A549 (cell line): ENCODE measurements around the gene DYNC1H1. TPM values are rescaled to one million over a fixed set of nuclear protein-coding genes. Genes with fewer than 3 reads are reported as not detected.
"Not testable (repeated sequence)": the region's sequence is repeated elsewhere in the genome, so short reads cannot be mapped to it uniquely, and the experiment has no call there.

Experiments
- ATAC-seq, 2 experiments: fragments of 200-7000 bp in 1 of 2; fragments of >200 bp in 1 of 2; cut with Nextera tagmentation in 1 of 2; cut with Tn5 transposase in 1 of 2; 3 replicates each; pipeline versions ENCODE4 v1.8.0 to v1.9.1; 2018 to 2020; ENCODE audit warnings: mild to moderate bottlenecking in 1 of 2, moderate library complexity in 1 of 2
- CTCF ChIA-PET: fragments of 300-600 bp; sonication (Branson Sonifier 250); formaldehyde crosslinking; extraction: SDS; loops from one replicate; lab custom pipeline; 2021; ENCODE audit warnings: antibody characterized with exemption, inconsistent platforms; lab: Yijun Ruan, JAX
- POLR2A ChIA-PET: fragments of 350-600 bp; formaldehyde crosslinking; extraction: SDS; loops from one replicate; lab custom pipeline; 2021; ENCODE audit warnings: antibody characterized with exemption, inconsistent platforms; lab: Yijun Ruan, JAX
- DNase-seq, 2 experiments: peaks; one replicate each; pipeline versions ENCODE4 v3.0.0 to v3.0.0-alpha.2; 2011 to 2016; ENCODE audit warnings: low read depth in 1 of 2, low spot score in 1 of 2
- FAIRE-seq: peaks from 2 replicates; lab custom pipeline; 2011; peaks lifted over from hg19 to GRCh38; lab: Jason Lieb, UNC
- H3K27ac ChIP-seq, 2 experiments: fragments of >200 bp; sonication (Bioruptor Twin); formaldehyde crosslinking; 3 replicates each; pipeline ENCODE4 v1.5.1; 2016 to 2017
- H3K4me1 ChIP-seq: fragments of >200 bp; sonication (Bioruptor Twin); formaldehyde crosslinking; 3 replicates; pipeline ENCODE4 v1.6.1; 2016
- H3K4me2 ChIP-seq: fragments of >200 bp; sonication (Bioruptor Twin); formaldehyde crosslinking; 3 replicates; pipeline ENCODE4 v1.6.1; 2016
- H3K4me3 ChIP-seq: fragments of >200 bp; sonication (Bioruptor Twin); formaldehyde crosslinking; 3 replicates; pipeline ENCODE4 v1.5.1; 2016
- H3K9me3 ChIP-seq: fragments of >200 bp; sonication (Bioruptor Twin); formaldehyde crosslinking; 3 replicates; pipeline ENCODE4 v1.6.1; 2016
- CBX2 ChIP-seq: fragments of 200-600 bp; sonication (generic); IDR thresholded peaks from 2 replicates; pipeline ENCODE4 v1.6.1; 2016; ENCODE audit warnings: low read depth, mild to moderate bottlenecking, borderline replicate concordance
- CBX8 ChIP-seq: fragments of 200-600 bp; sonication (generic); IDR thresholded peaks from 2 replicates; pipeline ENCODE4 v1.6.1; 2016
- CHD2 ChIP-seq: fragments of 150-350 bp; IDR thresholded peaks from 2 replicates; pipeline ENCODE4 v1.6.1; 2014; ENCODE audit warnings: low read length; ENCODE audit not compliant: partially characterized antibody
- CTCF ChIP-seq: fragments of >200 bp; sonication (Bioruptor Twin); formaldehyde crosslinking; IDR thresholded peaks from 3 replicates; pipeline ENCODE4 v1.5.1; 2016
- EHF ChIP-seq: fragments of 250-450 bp; sonication (Bioruptor Pico); IDR thresholded peaks from 2 replicates; pipeline ENCODE4 v1.5.0; 2020; ENCODE audit warnings: mild to moderate bottlenecking
- ELK1 ChIP-seq: fragments of 150-350 bp; IDR thresholded peaks from 2 replicates; pipeline ENCODE4 v1.6.1; 2014; ENCODE audit warnings: low read depth, mild to moderate bottlenecking, low read length
- EP300 ChIP-seq, 2 experiments: fragments of >200 bp; sonication (Bioruptor Twin); formaldehyde crosslinking; IDR thresholded peaks; 2 replicates in 1 of 2; 3 replicates in 1 of 2; pipeline ENCODE4 v1.6.1; 2016 to 2017
- FOSL2 ChIP-seq, 2 experiments: fragments of 450-650 bp in 1 of 2; fragments of >200 bp in 1 of 2; sonication (Bioruptor Twin) in 1 of 2; formaldehyde crosslinking; IDR thresholded peaks; 2 replicates each; pipeline versions ENCODE4 v1.5.0 to v1.6.1; 2016 to 2020; ENCODE audit warnings: mild to moderate bottlenecking in 1 of 2, moderate library complexity in 1 of 2
- GATA3 ChIP-seq: IDR thresholded peaks from 2 replicates; pipeline ENCODE4 v1.6.1; 2012; ENCODE audit warnings: borderline replicate concordance
- HDAC2 ChIP-seq: fragments of 200-600 bp; sonication (generic); IDR thresholded peaks from 2 replicates; pipeline ENCODE4 v1.6.1; 2016
- HES2 ChIP-seq: fragments of >200 bp; sonication (Bioruptor Twin); formaldehyde crosslinking; IDR thresholded peaks from 2 replicates; pipeline ENCODE4 v1.6.1; 2016
- HEYL ChIP-seq: fragments of 250-450 bp; sonication (Bioruptor Pico); IDR thresholded peaks from 2 replicates; pipeline ENCODE4 v1.8.0; 2021; ENCODE audit warnings: mild to moderate bottlenecking, moderate library complexity
- HMGXB4 ChIP-seq: fragments of 250-450 bp; sonication (Bioruptor Pico); IDR thresholded peaks from 2 replicates; pipeline ENCODE4 v1.5.0; 2021; ENCODE audit warnings: mild to moderate bottlenecking, moderate library complexity, borderline replicate concordance
- HOXB5 ChIP-seq: fragments of 250-450 bp; sonication (Bioruptor Pico); IDR thresholded peaks from 2 replicates; pipeline ENCODE4 v1.5.0; 2020; ENCODE audit warnings: mild to moderate bottlenecking, moderate library complexity
- JUN ChIP-seq, 2 experiments: fragments of >200 bp; sonication (Bioruptor Twin); formaldehyde crosslinking; IDR thresholded peaks; 2 replicates in 1 of 2; 3 replicates in 1 of 2; pipeline ENCODE4 v1.6.1; 2016 to 2017
- JUNB ChIP-seq: fragments of >200 bp; sonication (Bioruptor Twin); formaldehyde crosslinking; IDR thresholded peaks from 2 replicates; pipeline ENCODE4 v1.6.1; 2016
- KDM1A ChIP-seq: fragments of 200-600 bp; sonication (generic); IDR thresholded peaks from 2 replicates; pipeline ENCODE4 v1.6.1; 2016; ENCODE audit warnings: low read depth, mild to moderate bottlenecking
- KDM5A ChIP-seq: fragments of 200-600 bp; sonication (generic); IDR thresholded peaks from 2 replicates; pipeline ENCODE4 v1.6.1; 2016; ENCODE audit warnings: antibody characterized with exemption, mild to moderate bottlenecking
- MAFK ChIP-seq: fragments of 450-650 bp; IDR thresholded peaks from 2 replicates; pipeline ENCODE4 v1.6.1; 2014; ENCODE audit not compliant: partially characterized antibody
- MAX ChIP-seq: IDR thresholded peaks from 2 replicates; pipeline ENCODE4 v1.6.1; 2012
- NFE2L2 ChIP-seq: fragments of 150-350 bp; conservative IDR thresholded peaks from 2 replicates; pipeline ENCODE4 v1.6.1; 2014; ENCODE audit warnings: low read length
- NR3C1 ChIP-seq: fragments of >200 bp; sonication (Bioruptor Twin); formaldehyde crosslinking; IDR thresholded peaks from 3 replicates; pipeline ENCODE4 v1.6.1; 2017
- PBX3 ChIP-seq: IDR thresholded peaks from 2 replicates; pipeline ENCODE4 v1.6.1; 2012
- POLR2AphosphoS2 ChIP-seq: conservative IDR thresholded peaks from 2 replicates; pipeline ENCODE4 v1.6.1; 2012; ENCODE audit warnings: low read length, improper control_type of control experiment, inconsistent platforms
- SMC3 ChIP-seq: fragments of >200 bp; sonication (Bioruptor Twin); formaldehyde crosslinking; IDR thresholded peaks from 3 replicates; pipeline ENCODE4 v1.6.1; 2018; ENCODE audit warnings: inconsistent platforms
- SREBF2 ChIP-seq: fragments of 450-650 bp; IDR thresholded peaks from 2 replicates; pipeline ENCODE4 v1.6.1; 2014; ENCODE audit warnings: mild to moderate bottlenecking, moderate library complexity
- TFCP2L1 ChIP-seq: fragments of 250-450 bp; sonication (Bioruptor Pico); IDR thresholded peaks from 2 replicates; pipeline ENCODE4 v1.5.0; 2021; ENCODE audit warnings: mild to moderate bottlenecking
- USF2 ChIP-seq: fragments of 450-650 bp; IDR thresholded peaks from 2 replicates; pipeline ENCODE4 v1.6.1; 2014; ENCODE audit warnings: antibody characterized with exemption
- ZC3H11A ChIP-seq: fragments of 450-650 bp; IDR thresholded peaks from 2 replicates; pipeline ENCODE4 v1.6.1; 2014; ENCODE audit warnings: antibody characterized with exemption, mild to moderate bottlenecking
- ZFP36 ChIP-seq: fragments of 450-650 bp; IDR thresholded peaks from 2 replicates; pipeline ENCODE4 v1.6.1; 2014; ENCODE audit warnings: borderline replicate concordance; ENCODE audit not compliant: partially characterized antibody
- WGBS: methylation state at CpG from one replicate; pipeline ENCODE4 v1.1.6; 2017; ENCODE audit errors: missing lambda C conversion rate; 5-methylcytosine and 5-hydroxymethylcytosine counted together
- polyA plus RNA-seq, 4 experiments: library from polyadenylated mRNA; depleted of rRNA in 3 of 4; stranded (reverse); fragments of >200 nt; fragmentation: RNase III in 1 of 4; extraction: RNeasy Plus Mini Kit Qiagen cat#74134 plus additional on column Dnase treatment in 1 of 4; gene quantifications; 2 replicates in 3 of 4; 3 replicates in 1 of 4; pipeline ENCODE4 v1.2.3, GENCODE V29; 2011 to 2017

Gene DYNC1H1
- polyA plus RNA-seq, 2 of the 4 experiments (the other 2 are of a cell fraction), result 177 to 187 TPM

- Histone ChIP-seq H3K4me1 (peaks cover 51% of the 10 kb centered on the region), H3K4me3 (peak overlapping the region; percentile 17; the same call in 1 of the 3 replicates), H3K27ac (peak overlapping the region; percentile 50 to 70; a peak in 5 of 6 replicates)
- ATAC-seq (peak; percentile 89 to 94), FAIRE-seq (peak; percentile 49)
- WGBS, result 3% methylated on average over 2 of the region's 2 CpGs
- no peak for TF ChIP-seq HES2
- no peak for TF ChIP-seq CBX2
- no peak for TF ChIP-seq HEYL
- TF ChIP-seq MAX, result peak; percentile 77
- TF ChIP-seq ZFP36, result no peak
- TF ChIP-seq MAFK, result no peak
- TF ChIP-seq KDM1A, result no peak
- no peak for TF ChIP-seq ZC3H11A
- no peak for TF ChIP-seq NFE2L2
- no peak for TF ChIP-seq EHF (CRISPR knock-in tag)
- TF ChIP-seq ELK1, result no peak
- TF ChIP-seq JUN (IDR thresholded peaks at IDR 0.05), result peak in 1 of 2 experiments; percentile 39; a peak in 1 of 5 replicates
- TF ChIP-seq NR3C1, result no peak
- peak; percentile 58 for TF ChIP-seq JUNB
- peak; percentile 59; the same call in 1 of the 2 replicates for TF ChIP-seq GATA3
- no peak for TF ChIP-seq KDM5A
- no peak for TF ChIP-seq CTCF
- TF ChIP-seq TFCP2L1 (CRISPR knock-in tag), result no peak
- no peak for TF ChIP-seq SMC3
- no peak for TF ChIP-seq EP300 (IDR thresholded peaks at IDR 0.05)
- TF ChIP-seq USF2, result no peak
- TF ChIP-seq PBX3, result no peak
- peak; percentile 75 for TF ChIP-seq FOSL2 (IDR thresholded peaks at IDR 0.05)
- TF ChIP-seq FOSL2 (CRISPR knock-in tag; IDR thresholded peaks at IDR 0.05), result peak; percentile 85
- TF ChIP-seq HOXB5, result no peak
- TF ChIP-seq, all 56 proteins: peak for 5
- Histone ChIP-seq H3K4me2 (peak overlapping the region; percentile 62), H3K9me3 (no peaks in the 10 kb centered on the region)
- ChIA-PET CTCF (interaction anchor here (0.6 to 1.7 kb wide), 4 partner anchors 9 to 210 kb away, joined by 3 to 12 read pairs (median 6); no protein-coding TSS in a partner anchor), POLR2A (interaction anchor here (1.5 kb wide), 1 partner anchor 15 kb away, joined by 3 read pairs; no protein-coding TSS in a partner anchor)
- peak; percentile 56 to 78 for DNase-seq
Observed at GRCh38 chr14:101980700-101981099, 16.3 kb downstream of the DYNC1H1 start.

GRCh38 chr14:101982621-101983020 is 18.2 kb downstream of the DYNC1H1 start:
- H3K27ac ChIP-seq, result no peak overlapping the region
- TF ChIP-seq HDAC2, result no peak
- no peak for TF ChIP-seq CBX8
- no peak for TF ChIP-seq NFE2L2
- no peak for TF ChIP-seq CHD2
- TF ChIP-seq CBX2, result no peak
- TF ChIP-seq SREBF2, result no peak
- no peak for TF ChIP-seq HMGXB4 (CRISPR knock-in tag)
- no peak for TF ChIP-seq POLR2AphosphoS2
- ChIA-PET POLR2A (no interaction called here), CTCF (no interaction called here)
- peaks cover 39% of the 10 kb centered on the region for H3K4me1 ChIP-seq
- FAIRE-seq, result no peak
- H3K4me2 ChIP-seq, result no peak overlapping the region
- WGBS, result 93% methylated on average over 6 of the region's 6 CpGs
- ATAC-seq, result no peak
- H3K4me3 ChIP-seq, result no peak overlapping the region
- no peaks in the 10 kb centered on the region for H3K9me3 ChIP-seq
- no peak for DNase-seq

- POLR2A ChIA-PET, result interaction anchor here (0.8 kb wide), 1 partner anchor 16 kb away, joined by 6 read pairs; no protein-coding TSS in a partner anchor
- H3K4me3 ChIP-seq, H3K4me2 ChIP-seq, FAIRE-seq, ATAC-seq, DNase-seq, H3K27ac ChIP-seq, H3K9me3 ChIP-seq: not testable (repeated sequence)
- peaks cover 17% of the 10 kb centered on the region for H3K4me1 ChIP-seq
- CTCF ChIA-PET, result interaction anchor here (4.1 kb wide), 1 partner anchor 24 kb away, joined by 24 read pairs; no protein-coding TSS in a partner anchor
- 93% methylated on average over 12 of the region's 12 CpGs for WGBS
Observed at GRCh38 chr14:101984831-101985230, 20.5 kb downstream of the DYNC1H1 start.
